Smooth muscle cell (in vitro differentiated cells): Measurements from ENCODE around the gene STAB2. TPM values are rescaled to one million over a fixed set of nuclear protein-coding genes. Genes with fewer than 3 reads are reported as not detected.

ENCODE experiments used
- DNase-seq: peaks from one replicate; lab custom pipeline; 2025; ENCODE audit not compliant: unreplicated experiment; lab: John Stamatoyannopoulos, UW
- H2AFZ ChIP-seq: fragments of 200-600 bp; sonication (generic); 2 replicates; pipeline ENCODE4 v1.6.0; 2016; ENCODE audit warnings: antibody characterized with exemption, low read depth, mild to moderate bottlenecking
- H3F3A ChIP-seq: fragments of 200-600 bp; sonication (generic); 2 replicates; pipeline ENCODE4 v1.6.0; 2017; ENCODE audit warnings: antibody characterized with exemption, low read depth
- H3K27ac ChIP-seq: fragments of 200-600 bp; sonication (generic); 2 replicates; pipeline ENCODE4 v1.5.1; 2016; ENCODE audit warnings: low read depth, mild to moderate bottlenecking
- H3K27me3 ChIP-seq: fragments of 200-600 bp; sonication (generic); 2 replicates; pipeline ENCODE4 v1.6.1; 2016; ENCODE audit warnings: low read depth, mild to moderate bottlenecking
- H3K36me3 ChIP-seq: fragments of 200-600 bp; sonication (generic); 2 replicates; pipeline ENCODE4 v1.5.1; 2016; ENCODE audit warnings: low read depth
- H3K4me1 ChIP-seq: fragments of 200-600 bp; sonication (generic); 2 replicates; pipeline ENCODE4 v1.5.1; 2016; ENCODE audit warnings: low read depth
- H3K4me2 ChIP-seq: fragments of 200-600 bp; sonication (generic); 2 replicates; pipeline ENCODE4 v1.6.0; 2016; ENCODE audit warnings: mild to moderate bottlenecking
- H3K4me3 ChIP-seq: fragments of 200-600 bp; sonication (generic); 2 replicates; pipeline ENCODE4 v1.5.1; 2016; ENCODE audit warnings: mild to moderate bottlenecking
- H3K79me2 ChIP-seq: fragments of 200-600 bp; sonication (generic); 2 replicates; pipeline ENCODE4 v1.6.0; 2016; ENCODE audit warnings: low read depth, mild to moderate bottlenecking
- H3K9ac ChIP-seq: fragments of 200-600 bp; sonication (generic); 2 replicates; pipeline ENCODE4 v1.6.0; 2016; ENCODE audit warnings: low read depth
- H3K9me3 ChIP-seq: fragments of 200-600 bp; sonication (generic); replicated peaks from 2 replicates; pipeline ENCODE4 v1.5.1; 2016; ENCODE audit warnings: low read depth
- H4K20me1 ChIP-seq: fragments of 200-600 bp; sonication (generic); 2 replicates; pipeline ENCODE4 v1.6.0; 2016; ENCODE audit warnings: low read depth
- WGBS: methylation state at CpG from one replicate; pipeline ENCODE4 v1.1.7; 2016; ENCODE audit warnings: low lambda C conversion rate; 5-methylcytosine and 5-hydroxymethylcytosine counted together
- polyA plus RNA-seq: library from polyadenylated mRNA; unstranded; fragments of >200 nt; fragmentation: Nextera tagmentation; extraction: Ambion mirVana; gene quantifications from 2 replicates; pipeline ENCODE4 v1.2.1, GENCODE V29; 2016
- total RNA-seq: library from RNA; depleted of rRNA; stranded (reverse); fragments of >200 nt; gene quantifications from 2 replicates; pipeline ENCODE4 v1.2.3, GENCODE V29; 2014
- TF ChIP-seq, protein P1 (sequence below): fragments of 200-600 bp; sonication (generic); IDR thresholded peaks from 2 replicates; pipeline ENCODE4 v1.5.1; 2017; ENCODE audit warnings: borderline replicate concordance, mild to moderate bottlenecking, antibody characterized with exemption; ENCODE audit not compliant: insufficient read depth, poor library complexity, severe bottlenecking

Gene STAB2
- total and polyA plus RNA-seq, 2 experiments from 2014 or later = not detected

DNA sequence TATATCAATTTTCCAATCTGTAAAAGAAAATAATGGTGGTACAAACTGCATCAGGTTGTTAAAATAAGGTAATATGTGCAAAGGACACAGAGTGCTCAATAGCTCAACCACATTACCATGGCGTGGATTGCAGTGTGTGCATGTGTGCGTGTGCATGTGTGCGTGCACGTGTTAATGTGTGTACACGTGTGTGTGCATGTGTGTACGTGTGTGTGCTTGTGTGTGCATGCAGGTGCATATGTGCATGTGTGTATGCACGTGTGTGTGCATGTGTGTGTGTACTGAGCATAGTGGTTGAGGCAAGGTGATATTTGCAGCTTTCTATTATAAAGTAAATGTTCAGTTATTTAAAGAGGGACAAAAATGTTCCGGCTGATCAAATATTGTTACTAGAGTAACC, 138.3 kb downstream of the STAB2 start:
- H3F3A ChIP-seq = no peaks in the 10 kb centered on the region
- no peak for DNase-seq
- no peak overlapping the region for H3K4me2 ChIP-seq
- no peaks in the 10 kb centered on the region for H3K9me3 ChIP-seq
- H3K4me1 ChIP-seq = no peaks in the 10 kb centered on the region
- no peak overlapping the region for H3K27ac ChIP-seq
- no peak overlapping the region for H2AFZ ChIP-seq
- 88% methylated on average over 8 of the region's 8 CpGs for WGBS
- H3K27me3 ChIP-seq = peaks cover 29% of the 10 kb centered on the region
- H3K36me3 ChIP-seq = no peaks in the 10 kb centered on the region
- no peak overlapping the region for H3K4me3 ChIP-seq
- H3K79me2 ChIP-seq = no peaks in the 10 kb centered on the region
- no peaks in the 10 kb centered on the region for H4K20me1 ChIP-seq
- no peak overlapping the region for H3K9ac ChIP-seq
- TF ChIP-seq, protein P1, sequence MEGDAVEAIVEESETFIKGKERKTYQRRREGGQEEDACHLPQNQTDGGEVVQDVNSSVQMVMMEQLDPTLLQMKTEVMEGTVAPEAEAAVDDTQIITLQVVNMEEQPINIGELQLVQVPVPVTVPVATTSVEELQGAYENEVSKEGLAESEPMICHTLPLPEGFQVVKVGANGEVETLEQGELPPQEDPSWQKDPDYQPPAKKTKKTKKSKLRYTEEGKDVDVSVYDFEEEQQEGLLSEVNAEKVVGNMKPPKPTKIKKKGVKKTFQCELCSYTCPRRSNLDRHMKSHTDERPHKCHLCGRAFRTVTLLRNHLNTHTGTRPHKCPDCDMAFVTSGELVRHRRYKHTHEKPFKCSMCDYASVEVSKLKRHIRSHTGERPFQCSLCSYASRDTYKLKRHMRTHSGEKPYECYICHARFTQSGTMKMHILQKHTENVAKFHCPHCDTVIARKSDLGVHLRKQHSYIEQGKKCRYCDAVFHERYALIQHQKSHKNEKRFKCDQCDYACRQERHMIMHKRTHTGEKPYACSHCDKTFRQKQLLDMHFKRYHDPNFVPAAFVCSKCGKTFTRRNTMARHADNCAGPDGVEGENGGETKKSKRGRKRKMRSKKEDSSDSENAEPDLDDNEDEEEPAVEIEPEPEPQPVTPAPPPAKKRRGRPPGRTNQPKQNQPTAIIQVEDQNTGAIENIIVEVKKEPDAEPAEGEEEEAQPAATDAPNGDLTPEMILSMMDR = no peak

DNA sequence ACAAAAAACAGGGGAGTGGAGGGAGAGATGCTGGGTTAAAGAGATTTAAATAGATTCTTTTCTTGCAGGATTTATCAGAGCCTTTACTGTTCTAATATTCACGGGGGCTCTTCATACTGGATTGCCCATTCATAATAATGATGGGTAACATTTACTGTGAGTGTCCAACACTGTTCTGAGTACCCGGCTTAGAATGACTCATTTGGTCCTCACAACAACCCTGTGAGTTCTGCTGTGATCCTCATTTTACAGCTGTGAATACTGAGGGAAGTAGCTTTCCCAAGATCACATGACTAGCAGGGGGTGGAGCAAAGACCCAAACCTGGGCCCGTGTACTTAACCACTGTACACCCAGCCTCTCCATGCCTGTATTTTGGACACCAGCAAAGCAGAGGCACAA, 140.6 kb downstream of the STAB2 start:
- H3K79me2 ChIP-seq = no peaks in the 10 kb centered on the region
- TF ChIP-seq, protein P1 = no peak
- H3K36me3 ChIP-seq = no peaks in the 10 kb centered on the region
- H2AFZ ChIP-seq = no peak overlapping the region
- no peak overlapping the region for H3K4me3 ChIP-seq
- H3K4me2 ChIP-seq = no peak overlapping the region
- H3K27ac ChIP-seq = no peak overlapping the region
- no peaks in the 10 kb centered on the region for H4K20me1 ChIP-seq
- WGBS = 70% methylated on average over 3 of the region's 3 CpGs
- no peaks in the 10 kb centered on the region for H3F3A ChIP-seq
- no peaks in the 10 kb centered on the region for H3K9me3 ChIP-seq
- peaks cover 19% of the 10 kb centered on the region for H3K27me3 ChIP-seq
- no peaks in the 10 kb centered on the region for H3K4me1 ChIP-seq
- no peak for DNase-seq
- H3K9ac ChIP-seq = no peak overlapping the region

DNA sequence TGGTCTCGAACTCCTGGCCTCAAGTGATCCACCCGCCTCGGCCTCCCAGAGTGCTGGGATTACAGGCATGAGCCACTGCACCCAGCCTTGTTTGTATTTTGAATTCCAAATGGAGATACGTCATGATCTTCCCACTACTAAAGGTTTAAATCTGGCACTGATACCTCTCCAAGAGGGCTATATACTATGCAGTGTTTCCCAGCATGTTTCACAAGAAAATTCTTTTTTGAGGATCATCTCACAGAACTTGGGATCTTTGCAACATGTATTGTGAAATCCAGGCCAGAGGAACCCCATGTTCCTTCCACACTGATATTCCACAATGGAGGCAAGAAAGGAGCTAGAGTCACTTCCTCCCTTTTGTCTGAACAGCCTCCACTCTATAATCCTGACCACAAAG, 141.2 kb downstream of the STAB2 start:
- Histone ChIP-seq H3K9ac (no peak overlapping the region), H3K79me2 (no peaks in the 10 kb centered on the region), H3K27me3 (peaks cover 16% of the 10 kb centered on the region), H3K4me3 (no peak overlapping the region), H3F3A (no peaks in the 10 kb centered on the region), H3K9me3 (no peaks in the 10 kb centered on the region), H3K36me3 (no peaks in the 10 kb centered on the region), H3K27ac (no peak overlapping the region), H3K4me2 (no peak overlapping the region), H4K20me1 (no peaks in the 10 kb centered on the region), H3K4me1 (no peaks in the 10 kb centered on the region), H2AFZ (no peak overlapping the region)
- TF ChIP-seq, protein P1 = no peak
- no peak for DNase-seq
- 91% methylated on average over 4 of the region's 4 CpGs for WGBS

DNA sequence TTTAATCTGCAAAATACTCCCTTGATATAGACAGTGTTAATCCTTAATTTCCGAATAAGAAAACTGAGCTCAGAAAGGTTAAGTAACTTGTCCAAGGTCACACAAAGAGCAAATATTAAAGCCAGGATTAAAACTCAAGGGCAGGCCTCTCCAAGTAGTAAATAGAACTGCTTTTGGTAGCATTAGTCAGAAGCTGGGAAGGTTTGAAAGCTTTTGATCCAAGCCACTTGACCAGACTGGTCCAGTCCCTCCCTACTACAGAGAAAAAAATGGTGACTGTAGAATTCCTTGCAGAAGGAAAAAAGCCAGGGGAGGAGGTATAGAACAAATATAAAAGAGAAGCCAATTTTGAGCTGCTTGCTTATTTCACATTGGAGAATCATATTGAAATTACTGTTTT, 142.4 kb downstream of the STAB2 start:
- TF ChIP-seq, protein P1 = no peak

More for the DNA sequence above, 142.4 kb downstream of the STAB2 start:
- Histone ChIP-seq H2AFZ (no peak overlapping the region), H3K4me2 (no peak overlapping the region), H3K9me3 (no peaks in the 10 kb centered on the region), H3K79me2 (no peaks in the 10 kb centered on the region), H3K9ac (no peak overlapping the region), H3K4me3 (no peak overlapping the region), H3F3A (no peaks in the 10 kb centered on the region), H3K4me1 (no peaks in the 10 kb centered on the region), H3K27ac (no peak overlapping the region), H3K36me3 (no peaks in the 10 kb centered on the region), H3K27me3 (peaks cover 11% of the 10 kb centered on the region), H4K20me1 (no peaks in the 10 kb centered on the region)
- 88% methylated on average over 1 of the region's 1 CpG for WGBS
- no peak for DNase-seq
